ENCODE measurements around the gene CRY2.
"Not testable (repeated sequence)": the region's sequence is repeated elsewhere in the genome, so short reads cannot be mapped to it uniquely, and the experiment has no call there.

DNA sequence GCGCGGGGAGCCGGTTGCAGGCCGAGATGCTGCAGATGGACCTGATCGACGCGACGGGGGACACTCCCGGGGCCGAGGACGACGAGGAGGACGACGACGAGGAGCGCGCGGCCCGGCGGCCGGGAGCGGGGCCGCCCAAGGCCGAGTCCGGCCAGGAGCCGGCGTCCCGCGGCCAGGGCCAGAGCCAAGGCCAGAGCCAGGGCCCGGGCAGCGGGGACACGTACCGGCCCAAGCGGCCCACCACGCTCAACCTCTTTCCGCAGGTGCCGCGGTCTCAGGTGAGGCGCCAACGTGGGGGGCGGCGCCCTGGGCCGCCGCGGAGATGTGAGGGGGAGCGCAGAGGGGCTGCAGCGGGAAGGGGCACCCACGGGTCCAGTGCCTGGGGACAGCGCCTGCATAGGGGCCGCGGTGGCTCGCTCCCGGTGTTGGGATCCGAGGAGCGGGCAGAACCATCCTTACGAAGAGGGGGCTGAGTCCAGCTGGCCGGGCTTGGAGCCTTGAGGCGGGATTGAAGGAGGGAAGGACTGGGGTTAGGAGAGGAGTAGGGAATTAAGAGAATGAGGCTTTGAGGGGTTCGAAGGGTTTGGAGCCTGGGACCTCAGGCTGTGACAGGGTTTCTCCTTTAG lies 53.0 kb downstream of the CRY2 start:
- TF ChIP-seq, protein P1, sequence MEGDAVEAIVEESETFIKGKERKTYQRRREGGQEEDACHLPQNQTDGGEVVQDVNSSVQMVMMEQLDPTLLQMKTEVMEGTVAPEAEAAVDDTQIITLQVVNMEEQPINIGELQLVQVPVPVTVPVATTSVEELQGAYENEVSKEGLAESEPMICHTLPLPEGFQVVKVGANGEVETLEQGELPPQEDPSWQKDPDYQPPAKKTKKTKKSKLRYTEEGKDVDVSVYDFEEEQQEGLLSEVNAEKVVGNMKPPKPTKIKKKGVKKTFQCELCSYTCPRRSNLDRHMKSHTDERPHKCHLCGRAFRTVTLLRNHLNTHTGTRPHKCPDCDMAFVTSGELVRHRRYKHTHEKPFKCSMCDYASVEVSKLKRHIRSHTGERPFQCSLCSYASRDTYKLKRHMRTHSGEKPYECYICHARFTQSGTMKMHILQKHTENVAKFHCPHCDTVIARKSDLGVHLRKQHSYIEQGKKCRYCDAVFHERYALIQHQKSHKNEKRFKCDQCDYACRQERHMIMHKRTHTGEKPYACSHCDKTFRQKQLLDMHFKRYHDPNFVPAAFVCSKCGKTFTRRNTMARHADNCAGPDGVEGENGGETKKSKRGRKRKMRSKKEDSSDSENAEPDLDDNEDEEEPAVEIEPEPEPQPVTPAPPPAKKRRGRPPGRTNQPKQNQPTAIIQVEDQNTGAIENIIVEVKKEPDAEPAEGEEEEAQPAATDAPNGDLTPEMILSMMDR (IDR thresholded peaks at IDR 0.05 in 4 of 5, conservative IDR thresholded peaks at IDR 0.05 in 1 of 5): not testable (repeated sequence)
- not testable (repeated sequence) for TF ChIP-seq POLR2A (IDR thresholded peaks at IDR 0.05)

Data from gastrocnemius medialis (tissue), 4 donors.